ENCODE data around the gene GUCY2D. TPM values are rescaled to one million over a fixed set of nuclear protein-coding genes. Genes with fewer than 3 reads are reported as not detected.
"Not testable (repeated sequence)": the region's sequence is repeated elsewhere in the genome, so short reads cannot be mapped to it uniquely, and the experiment has no call there.

Gene GUCY2D
- total RNA-seq, 1 donor from 2014 or later, result not detected

GRCh38 chr17:8016632-8017424 is 14.4 kb downstream of the GUCY2D start:
- DNase-seq (ENCODE audit: low read depth, low spot score), result no peak

- no peak for DNase-seq (ENCODE audit: low read depth, low spot score)
Observed at GRCh38 chr17:8018436-8018835, 16.0 kb downstream of the GUCY2D start.

GRCh38 chr17:8019166-8019565 is 16.8 kb downstream of the GUCY2D start:
- no peak for DNase-seq (ENCODE audit: low read depth, low spot score)

GRCh38 chr17:8019665-8020650 is 17.5 kb downstream of the GUCY2D start:
- no peak for DNase-seq (ENCODE audit: low read depth, low spot score)

- DNase-seq (ENCODE audit: low read depth, low spot score), result no peak
Observed at GRCh38 chr17:8020776-8021564, 18.6 kb downstream of the GUCY2D start.

- DNase-seq (ENCODE audit: low read depth, low spot score), result no peak
Observed at GRCh38 chr17:8021565-8022359, 19.3 kb downstream of the GUCY2D start.

- DNase-seq (ENCODE audit: low read depth, low spot score), result no peak
Observed at GRCh38 chr17:8022360-8023003, 20.1 kb downstream of the GUCY2D start.

GRCh38 chr17:8024161-8024560 is 21.7 kb downstream of the GUCY2D start:
- not testable (repeated sequence) for DNase-seq (ENCODE audit: low read depth, low spot score)

- no peak for DNase-seq (ENCODE audit: low read depth, low spot score)
Observed at GRCh38 chr17:8025176-8025911, 22.9 kb downstream of the GUCY2D start.

GRCh38 chr17:8029121-8029520 is 26.7 kb downstream of the GUCY2D start:
- no peak for DNase-seq (ENCODE audit: low read depth, low spot score)

- DNase-seq (ENCODE audit: low read depth, low spot score), result no peak
Observed at GRCh38 chr17:8031261-8031661, 28.8 kb downstream of the GUCY2D start.

- no peak for DNase-seq (ENCODE audit: low read depth, low spot score)
Observed at GRCh38 chr17:8031950-8032349, 29.5 kb downstream of the GUCY2D start.

- DNase-seq (ENCODE audit: low read depth, low spot score), result no peak
Observed at GRCh38 chr17:8032442-8032841, 30.0 kb downstream of the GUCY2D start.

- no peak for DNase-seq (ENCODE audit: low read depth, low spot score)
Observed at GRCh38 chr17:8038954-8039610, 36.7 kb downstream of the GUCY2D start, which contains the start of gene ALOX15B. ALOX15B (plus strand) TSS chr17:8039059; CDS start chr17:8039156, 97 bp downstream.

GRCh38 chr17:8039611-8040168 is 37.3 kb downstream of the GUCY2D start:
- DNase-seq (ENCODE audit: low read depth, low spot score), result no peak

- DNase-seq (ENCODE audit: low read depth, low spot score), result no peak
Observed at GRCh38 chr17:8041249-8041928, 39.0 kb downstream of the GUCY2D start.

- DNase-seq (ENCODE audit: low read depth, low spot score), result no peak
Observed at GRCh38 chr17:8041979-8042378, 39.6 kb downstream of the GUCY2D start.
